ENCODE measurements around the gene VSIG4. TPM values are rescaled to one million over a fixed set of nuclear protein-coding genes. Genes with fewer than 3 reads are reported as not detected.

VSIG4 gene
- total RNA-seq, 1 donor from 2014 or later: not detected

DNA sequence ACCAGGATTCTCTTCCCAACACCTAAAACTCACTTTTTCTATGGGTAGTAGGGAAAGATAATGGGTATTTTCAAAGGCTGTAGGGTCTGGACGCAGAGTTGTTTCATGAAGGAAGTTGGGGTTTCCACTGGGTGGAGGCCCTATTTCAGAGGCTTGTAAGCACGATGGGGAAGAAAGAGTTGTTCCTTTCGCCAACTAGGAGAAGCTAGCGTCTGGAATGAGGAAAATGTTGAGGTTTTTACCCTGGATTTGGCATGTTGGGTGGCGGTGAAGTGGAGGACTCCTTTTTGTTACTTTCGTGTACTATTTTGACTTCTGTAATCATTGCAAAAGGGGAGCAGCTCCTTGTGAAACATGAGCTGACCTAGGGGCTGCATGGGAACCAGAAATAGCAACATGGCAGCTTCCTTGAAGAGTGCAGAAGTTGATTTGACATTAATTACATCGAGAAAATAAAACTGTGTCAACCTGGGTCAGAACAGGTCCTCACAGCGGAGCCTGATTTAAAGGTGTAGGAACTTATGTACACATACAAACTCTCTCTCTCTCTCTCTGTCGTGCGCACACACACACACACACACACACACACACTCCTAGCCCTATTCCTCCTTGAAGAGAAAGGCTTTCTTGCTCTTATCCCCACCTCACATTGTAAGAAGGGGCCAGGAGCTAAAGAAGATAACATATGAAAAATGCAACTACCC lies 19.1 kb downstream of the VSIG4 start:
- no peaks in the 10 kb centered on the region for H3K27me3 Mint-ChIP-seq (ENCODE audit: low read depth)
- TF ChIP-seq, protein P1, sequence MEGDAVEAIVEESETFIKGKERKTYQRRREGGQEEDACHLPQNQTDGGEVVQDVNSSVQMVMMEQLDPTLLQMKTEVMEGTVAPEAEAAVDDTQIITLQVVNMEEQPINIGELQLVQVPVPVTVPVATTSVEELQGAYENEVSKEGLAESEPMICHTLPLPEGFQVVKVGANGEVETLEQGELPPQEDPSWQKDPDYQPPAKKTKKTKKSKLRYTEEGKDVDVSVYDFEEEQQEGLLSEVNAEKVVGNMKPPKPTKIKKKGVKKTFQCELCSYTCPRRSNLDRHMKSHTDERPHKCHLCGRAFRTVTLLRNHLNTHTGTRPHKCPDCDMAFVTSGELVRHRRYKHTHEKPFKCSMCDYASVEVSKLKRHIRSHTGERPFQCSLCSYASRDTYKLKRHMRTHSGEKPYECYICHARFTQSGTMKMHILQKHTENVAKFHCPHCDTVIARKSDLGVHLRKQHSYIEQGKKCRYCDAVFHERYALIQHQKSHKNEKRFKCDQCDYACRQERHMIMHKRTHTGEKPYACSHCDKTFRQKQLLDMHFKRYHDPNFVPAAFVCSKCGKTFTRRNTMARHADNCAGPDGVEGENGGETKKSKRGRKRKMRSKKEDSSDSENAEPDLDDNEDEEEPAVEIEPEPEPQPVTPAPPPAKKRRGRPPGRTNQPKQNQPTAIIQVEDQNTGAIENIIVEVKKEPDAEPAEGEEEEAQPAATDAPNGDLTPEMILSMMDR (conservative IDR thresholded peaks at IDR 0.05): no peak

DNA sequence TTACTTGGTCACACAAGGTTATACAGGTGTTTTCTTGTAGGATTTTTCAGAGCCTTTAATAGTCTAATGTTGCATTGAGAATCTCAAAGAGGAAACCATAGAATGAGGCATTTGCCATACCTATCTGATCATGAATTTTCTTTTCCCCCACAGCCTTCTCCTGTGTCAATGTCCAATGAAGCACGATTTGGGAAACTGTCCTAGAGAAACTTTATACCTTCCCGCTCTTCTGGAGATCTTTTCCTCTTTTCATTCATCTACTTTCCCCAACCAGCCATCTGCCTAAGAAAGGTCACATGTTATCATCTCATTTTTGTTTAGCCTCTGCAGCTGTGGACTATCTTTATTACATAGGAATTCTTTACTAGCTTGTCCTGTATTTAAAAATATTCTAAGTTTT lies 19.9 kb downstream of the VSIG4 start:
- Mint-ChIP-seq H3K4me3 (no peak overlapping the region), H3K27ac (ENCODE audit: unreplicated experiment) (no peak overlapping the region), H3K4me1 (no peaks in the 10 kb centered on the region), H3K27me3 (ENCODE audit: low read depth) (no peaks in the 10 kb centered on the region), H3K36me3 (ENCODE audit: low read depth) (no peaks in the 10 kb centered on the region), H3K9me3 (peaks cover 5% of the 10 kb centered on the region)
- TF ChIP-seq, protein P1 (conservative IDR thresholded peaks at IDR 0.05): no peak
- no peak for DNase-seq (ENCODE audit: low read depth, low spot score)

More for the DNA sequence above, 19.1 kb downstream of the VSIG4 start:
- Mint-ChIP-seq H3K4me3 (no peak overlapping the region), H3K4me1 (no peaks in the 10 kb centered on the region), H3K36me3 (ENCODE audit: low read depth) (no peaks in the 10 kb centered on the region), H3K27ac (ENCODE audit: unreplicated experiment) (no peak overlapping the region), H3K9me3 (peaks cover 5% of the 10 kb centered on the region)
- DNase-seq (ENCODE audit: low read depth, low spot score): no peak

DNA sequence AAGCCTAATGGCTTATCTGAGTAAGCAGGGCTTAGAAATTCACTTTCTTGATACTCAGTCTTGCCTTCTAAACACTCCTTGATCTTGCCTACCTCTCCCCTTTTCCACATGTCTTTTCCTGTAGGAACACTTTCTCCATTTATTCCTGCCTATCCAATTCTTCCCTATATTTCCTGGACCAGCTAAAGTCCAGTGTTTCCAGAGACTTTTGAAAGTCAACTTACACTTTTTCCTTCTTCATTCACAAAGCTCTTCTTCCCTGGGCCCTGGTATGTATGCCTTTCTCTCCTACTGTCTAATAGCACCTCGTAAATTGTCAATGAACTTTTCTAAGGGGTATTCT lies 20.6 kb downstream of the VSIG4 start:
- no peak overlapping the region for H3K4me3 Mint-ChIP-seq
- no peaks in the 10 kb centered on the region for H3K36me3 Mint-ChIP-seq (ENCODE audit: low read depth)
- no peaks in the 10 kb centered on the region for H3K27me3 Mint-ChIP-seq (ENCODE audit: low read depth)
- no peak overlapping the region for H3K27ac Mint-ChIP-seq (ENCODE audit: unreplicated experiment)
- no peaks in the 10 kb centered on the region for H3K4me1 Mint-ChIP-seq
- TF ChIP-seq, protein P1 (conservative IDR thresholded peaks at IDR 0.05): no peak
- no peak for DNase-seq (ENCODE audit: low read depth, low spot score)
- peaks cover 5% of the 10 kb centered on the region for H3K9me3 Mint-ChIP-seq

DNA sequence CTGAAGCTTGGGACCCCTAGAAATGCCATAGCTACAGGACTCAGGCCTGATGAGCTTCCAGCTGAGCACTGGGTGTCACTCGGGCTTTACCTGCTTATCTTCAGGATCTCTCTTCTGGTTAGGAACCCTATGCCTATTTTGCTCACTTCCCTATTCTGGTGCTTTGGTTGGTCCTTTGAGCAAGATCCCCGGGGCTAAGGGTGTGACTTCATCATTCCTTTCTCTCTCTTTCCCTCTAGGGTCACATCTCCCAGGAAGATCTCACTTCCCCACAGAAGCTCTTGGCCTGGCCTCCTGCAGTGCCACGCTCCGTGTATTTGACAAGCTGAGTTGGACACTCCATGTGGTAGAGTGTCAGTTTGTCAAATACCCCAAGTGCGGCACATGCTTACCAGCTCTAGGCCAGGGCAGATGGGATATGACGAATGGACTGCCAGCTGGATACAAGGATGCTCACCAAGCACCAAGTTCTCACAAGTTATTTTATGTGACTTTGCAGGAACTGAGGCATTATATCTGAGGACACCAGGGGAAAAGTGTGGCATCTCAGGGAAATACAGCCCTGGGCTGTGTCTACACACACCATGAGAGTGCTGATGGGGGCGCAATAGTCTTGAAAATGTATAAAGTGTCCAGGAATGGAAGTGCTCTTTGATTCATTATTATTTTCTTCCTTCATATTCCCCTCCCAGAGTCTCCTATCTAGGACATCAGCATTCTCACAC lies 21.1 kb downstream of the VSIG4 start:
- TF ChIP-seq, protein P1 (conservative IDR thresholded peaks at IDR 0.05): no peak
- DNase-seq (ENCODE audit: low read depth, low spot score): no peak
- no peaks in the 10 kb centered on the region for H3K4me1 Mint-ChIP-seq
- no peaks in the 10 kb centered on the region for H3K27me3 Mint-ChIP-seq (ENCODE audit: low read depth)
- H3K27ac Mint-ChIP-seq (ENCODE audit: unreplicated experiment): no peak overlapping the region
- no peak overlapping the region for H3K4me3 Mint-ChIP-seq
- H3K36me3 Mint-ChIP-seq (ENCODE audit: low read depth): no peaks in the 10 kb centered on the region
- H3K9me3 Mint-ChIP-seq: peaks cover 5% of the 10 kb centered on the region

DNA sequence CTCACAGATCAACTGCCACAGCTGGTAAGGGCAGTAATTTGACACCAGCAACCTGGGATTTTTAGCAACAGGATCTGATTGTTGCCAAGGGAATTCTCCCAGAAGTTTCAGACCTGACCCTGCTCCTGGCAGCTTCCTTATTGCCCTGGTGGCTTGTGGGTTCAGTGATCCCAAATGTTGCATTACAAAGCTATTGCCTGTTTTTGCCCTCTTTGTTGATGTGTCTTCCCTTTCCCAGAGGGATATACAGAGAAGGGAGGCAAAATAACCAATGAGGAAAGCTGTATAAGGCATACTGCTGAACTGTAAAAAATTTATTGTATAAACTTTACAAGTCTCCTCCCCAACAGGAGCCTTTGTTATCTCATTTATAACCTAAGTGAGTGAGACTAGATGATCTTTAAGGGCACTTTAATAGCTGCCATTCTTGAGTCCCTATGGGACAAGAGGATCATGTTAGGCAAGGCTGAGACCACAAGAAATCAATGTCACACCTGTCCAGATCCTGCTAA lies 22.2 kb downstream of the VSIG4 start:
- H3K27me3 Mint-ChIP-seq (ENCODE audit: low read depth): no peaks in the 10 kb centered on the region
- H3K4me3 Mint-ChIP-seq: no peak overlapping the region
- H3K9me3 Mint-ChIP-seq: peaks cover 8% of the 10 kb centered on the region
- H3K36me3 Mint-ChIP-seq (ENCODE audit: low read depth): no peaks in the 10 kb centered on the region
- TF ChIP-seq, protein P1 (conservative IDR thresholded peaks at IDR 0.05): no peak
- no peaks in the 10 kb centered on the region for H3K4me1 Mint-ChIP-seq
- no peak overlapping the region for H3K27ac Mint-ChIP-seq (ENCODE audit: unreplicated experiment)
- DNase-seq (ENCODE audit: low read depth, low spot score): no peak

All from neural crest cell (in vitro differentiated cells).